Nucleus accumbens (tissue), 56 donors: ENCODE measurements around the gene TPT1.
A peak's percentile ranks its signal among the peaks of the same experiment; 100 is the strongest.
"Not testable (repeated sequence)": the region's sequence is repeated elsewhere in the genome, so short reads cannot be mapped to it uniquely, and the experiment has no call there.

ENCODE experiments used
- DNase-seq, 56 donors: peaks; one replicate each; lab custom pipeline; 2025; lab: John Stamatoyannopoulos, UW

TPT1 gene

DNA sequence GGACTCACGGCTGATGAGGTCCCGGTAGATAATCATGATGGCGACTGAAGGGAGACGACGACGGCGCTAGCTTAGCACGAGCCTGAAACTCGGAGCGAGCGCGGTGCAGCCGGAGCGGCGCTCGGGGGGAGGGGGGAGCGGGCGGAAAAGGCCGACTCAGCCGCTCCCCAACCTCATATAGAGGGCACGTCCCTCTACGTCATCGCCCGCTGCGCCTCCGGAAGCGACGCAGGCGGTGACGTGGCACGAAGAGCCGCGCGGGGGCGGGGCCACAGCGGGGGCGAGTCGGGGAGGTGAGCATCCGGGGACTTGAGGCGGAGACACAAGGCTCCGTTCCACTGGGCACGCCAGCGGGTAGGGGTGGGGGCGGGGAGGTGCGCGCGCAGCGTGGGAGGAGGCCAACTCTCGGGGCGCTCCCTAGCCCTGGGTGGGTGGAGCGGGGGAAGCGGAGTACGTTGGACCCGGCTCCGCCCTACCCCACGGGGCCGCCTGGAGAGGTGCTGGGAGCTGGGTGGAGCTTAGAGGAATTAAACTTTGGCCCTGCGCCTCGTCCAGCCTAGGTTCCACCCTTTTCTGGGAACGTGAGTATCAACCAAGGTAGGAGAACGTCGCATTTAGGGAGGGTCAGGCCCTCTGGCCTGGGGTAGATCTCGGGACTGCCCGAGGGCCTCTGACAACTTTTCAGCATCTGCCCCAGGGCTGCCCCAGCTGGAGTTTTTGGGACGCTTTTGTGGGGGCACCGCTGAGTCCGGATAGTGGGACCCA lies at the start of gene TPT1:
TSS of gene TPT1 (minus strand) at position 150 of the 765 bp plus-strand sequence. CDS start at position 36, 114 bp downstream.
- DNase-seq: peak; percentile 84 to 100 (median 98)

DNA sequence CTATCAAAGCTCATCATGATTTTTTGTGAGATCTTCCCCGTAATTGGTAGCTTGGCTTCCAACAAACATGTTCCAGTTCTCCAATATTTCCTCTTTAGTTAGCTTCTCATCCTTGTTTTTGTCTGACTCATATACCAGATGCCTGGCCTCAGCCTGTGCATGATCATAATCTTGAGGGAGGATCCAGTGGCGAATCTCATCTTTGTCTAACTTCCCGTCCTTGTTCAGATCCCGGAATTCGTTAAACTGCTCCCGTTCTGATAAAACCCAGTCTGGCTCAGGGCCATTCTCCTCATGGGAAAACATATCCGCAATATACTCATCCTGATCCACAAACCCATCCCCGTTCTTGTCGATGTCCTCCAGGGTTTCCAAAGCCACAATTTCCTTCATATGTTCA lies 49.4 kb upstream of the TPT1 start:
- not testable (repeated sequence) for DNase-seq

DNA sequence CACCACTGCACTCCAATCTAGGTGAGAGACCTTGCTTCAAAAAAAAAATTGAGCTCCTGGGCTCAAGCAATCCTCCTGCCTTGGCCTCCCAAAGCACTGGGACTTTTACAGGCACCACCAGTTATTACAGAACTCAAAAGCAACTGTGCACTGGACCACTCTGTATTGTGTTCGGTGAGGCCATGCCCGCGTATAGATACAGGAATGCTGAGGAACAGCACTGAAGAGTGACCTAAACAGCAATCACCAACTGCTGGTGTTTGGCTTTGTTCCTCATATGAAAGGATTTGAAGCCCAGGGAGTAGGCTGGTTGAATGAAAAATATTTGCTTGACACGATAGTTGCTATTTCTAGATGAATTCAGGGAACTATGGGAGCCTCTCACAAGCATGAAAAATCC lies 47.7 kb upstream of the TPT1 start:
- DNase-seq: no peak

DNA sequence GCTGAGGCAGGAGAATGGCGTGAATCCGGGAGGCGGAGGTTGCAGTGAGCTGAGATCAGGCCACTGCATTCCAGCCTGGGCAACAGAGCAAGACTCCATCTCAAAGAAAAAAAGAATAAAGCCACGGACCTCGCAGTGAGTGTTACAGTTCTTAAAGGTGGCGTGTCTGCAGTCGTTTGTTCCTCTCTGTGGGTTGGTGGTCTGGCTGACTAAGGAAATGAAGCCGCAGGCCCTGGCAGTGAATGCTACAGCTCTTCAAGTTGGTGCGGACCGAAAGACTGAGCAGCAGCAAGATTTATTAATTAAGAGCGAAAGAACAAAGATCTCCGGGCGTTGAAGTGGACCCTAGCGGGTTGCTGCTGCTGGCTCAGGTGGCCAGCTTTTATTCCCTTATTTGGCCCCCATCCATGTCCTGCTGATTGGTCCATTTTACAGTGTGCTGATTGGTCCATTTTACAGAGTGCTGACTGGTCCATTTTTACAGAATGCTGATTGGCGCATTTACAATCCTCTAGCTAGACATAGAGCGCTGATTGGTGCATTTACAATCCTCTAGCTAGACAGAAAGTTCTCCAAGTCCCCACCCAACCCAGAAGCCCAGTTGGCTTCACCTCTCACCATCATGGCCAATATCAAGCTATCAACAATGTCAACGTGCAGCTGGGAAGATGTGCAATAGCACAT lies 46.1 kb upstream of the TPT1 start:
- DNase-seq: not testable (repeated sequence)

DNA sequence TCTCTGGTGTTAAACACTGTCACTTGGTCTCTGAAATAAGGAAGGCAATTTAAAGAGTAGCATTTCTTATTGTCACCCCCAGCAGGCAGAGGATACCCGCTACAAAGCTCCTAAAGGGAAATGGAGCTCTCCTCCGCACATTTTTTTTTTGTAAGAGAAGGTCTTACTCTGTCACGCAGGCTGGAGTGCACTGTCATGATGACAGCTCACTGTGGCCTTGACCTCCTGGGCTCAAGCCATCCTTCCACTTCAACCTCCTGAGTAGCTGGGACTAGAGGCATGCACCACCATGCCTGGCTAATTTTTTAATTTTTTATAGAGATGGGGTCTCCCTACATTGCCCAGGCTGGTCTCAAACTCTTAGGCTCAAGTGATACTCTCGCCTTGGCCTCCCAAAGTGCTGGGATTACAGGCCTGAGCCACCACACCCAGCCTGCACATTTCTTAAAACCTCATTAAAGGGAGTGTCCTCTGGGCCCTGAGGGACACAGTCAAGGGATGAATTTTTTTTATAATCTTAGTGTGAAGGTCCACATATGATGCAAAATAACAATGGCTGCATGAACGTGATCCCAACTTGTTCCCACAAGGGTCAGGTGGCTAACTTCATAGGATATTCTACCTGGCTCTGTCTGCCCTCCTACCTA lies 45.0 kb upstream of the TPT1 start:
- no peak for DNase-seq

DNA sequence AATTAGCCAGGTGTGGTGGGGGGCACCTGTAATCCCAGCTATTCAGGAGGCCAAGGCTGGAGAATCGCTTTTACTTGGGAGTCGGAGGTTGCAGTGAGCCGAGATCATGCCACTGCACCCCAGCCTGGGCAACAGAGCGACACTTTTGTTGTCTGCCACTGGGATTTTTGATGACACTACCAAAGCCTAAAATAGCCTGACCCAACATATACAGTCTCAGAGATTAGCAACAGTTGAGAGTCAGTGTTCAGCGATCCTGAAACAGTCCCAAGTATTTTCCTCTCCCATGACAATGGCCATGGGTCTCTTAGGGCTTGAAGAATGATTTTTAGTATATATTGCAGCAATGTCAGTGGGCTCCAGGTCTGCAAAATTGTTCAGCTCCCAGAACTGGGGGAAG lies 44.3 kb upstream of the TPT1 start:
- DNase-seq: no peak

DNA sequence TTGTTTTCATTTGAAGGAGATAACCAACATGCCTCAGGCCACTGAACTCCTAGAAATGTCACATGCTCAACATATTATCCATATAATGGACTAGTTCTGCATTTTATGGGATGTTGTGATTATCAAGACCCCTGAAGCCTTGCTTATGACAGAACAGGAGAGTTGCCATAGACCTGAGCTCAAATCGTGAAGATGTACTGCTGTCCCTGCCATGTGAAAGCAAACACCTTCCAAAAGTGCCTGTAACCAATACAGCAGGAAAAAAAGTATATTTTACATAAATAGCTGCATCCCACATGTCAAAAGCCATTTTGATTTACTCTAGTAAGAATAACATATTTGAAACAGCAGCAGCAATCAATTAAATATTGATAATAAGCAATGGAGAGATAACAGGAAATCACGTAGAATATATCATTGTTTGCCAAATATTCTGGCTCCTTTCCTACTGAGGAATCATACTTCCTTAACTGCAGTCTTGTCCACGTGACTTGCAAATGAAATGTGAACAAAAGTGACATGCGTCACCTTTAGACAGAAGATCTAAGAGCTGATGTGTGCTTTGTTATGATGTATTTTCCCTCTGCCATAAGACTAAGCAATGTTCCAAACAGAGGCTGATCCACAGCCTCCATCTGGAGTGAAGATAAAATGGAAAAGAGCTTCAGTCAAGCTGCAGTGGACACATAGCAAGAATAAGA lies 43.6 kb upstream of the TPT1 start:
- DNase-seq: no peak

DNA sequence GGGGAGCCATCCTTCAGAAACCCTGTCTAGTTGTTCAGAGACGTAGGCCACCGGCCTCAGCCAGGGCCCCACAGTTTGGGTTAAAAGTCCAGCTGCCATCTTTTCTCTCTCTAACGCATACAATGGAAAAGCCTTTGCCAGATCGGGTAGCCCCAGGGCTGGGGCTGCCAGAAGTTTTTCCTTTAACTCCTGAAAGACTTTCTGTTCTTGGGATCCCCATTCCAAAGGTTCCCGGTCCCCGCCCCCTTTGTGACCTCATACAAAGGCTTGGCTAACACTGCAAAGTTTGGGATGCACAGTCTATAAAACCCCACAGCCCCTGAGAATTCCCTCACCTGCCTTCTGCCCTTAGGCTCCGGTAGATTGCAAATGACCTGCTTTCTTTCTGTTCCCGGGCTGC lies 41.8 kb upstream of the TPT1 start:
- DNase-seq: not testable (repeated sequence)

DNA sequence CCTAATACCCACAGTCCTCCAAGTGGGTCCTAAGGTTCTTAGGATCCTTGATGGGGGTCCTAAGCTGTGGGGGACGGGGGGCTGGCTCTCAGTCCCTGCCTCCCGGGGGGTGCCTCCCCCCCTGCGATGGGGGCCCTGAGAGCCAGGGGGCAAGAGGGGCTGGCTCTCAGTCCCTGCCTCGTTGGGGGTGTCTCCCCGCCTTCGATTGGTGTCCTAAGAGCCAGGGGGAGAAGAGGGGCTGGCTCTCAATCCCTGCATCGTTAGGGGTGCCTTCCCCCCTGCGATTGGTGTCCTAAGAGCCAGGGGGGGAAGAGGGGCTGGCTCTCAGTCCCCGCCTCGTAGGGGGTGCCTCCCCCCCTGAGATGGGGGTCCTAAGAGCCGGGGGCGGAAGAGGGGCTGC lies 40.2 kb upstream of the TPT1 start:
- no peak for DNase-seq

DNA sequence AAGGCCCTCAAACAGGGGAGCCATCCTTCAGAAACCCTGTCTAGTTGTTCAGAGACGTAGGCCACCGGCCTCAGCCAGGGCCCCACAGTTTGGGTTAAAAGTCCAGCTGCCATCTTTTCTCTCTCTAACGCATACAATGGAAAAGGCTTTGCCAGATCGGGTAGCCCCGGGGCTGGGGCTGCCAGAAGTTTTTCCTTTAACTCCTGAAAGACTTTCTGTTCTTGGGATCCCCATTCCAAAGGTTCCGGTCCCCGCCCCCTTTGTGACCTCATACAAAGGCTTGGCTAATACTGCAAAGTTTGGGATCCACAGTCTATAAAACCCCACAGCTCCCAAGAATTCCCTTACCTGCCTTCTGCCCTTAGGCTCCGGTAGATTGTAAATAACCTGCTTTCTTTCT lies 39.7 kb upstream of the TPT1 start:
- DNase-seq: not testable (repeated sequence)

DNA sequence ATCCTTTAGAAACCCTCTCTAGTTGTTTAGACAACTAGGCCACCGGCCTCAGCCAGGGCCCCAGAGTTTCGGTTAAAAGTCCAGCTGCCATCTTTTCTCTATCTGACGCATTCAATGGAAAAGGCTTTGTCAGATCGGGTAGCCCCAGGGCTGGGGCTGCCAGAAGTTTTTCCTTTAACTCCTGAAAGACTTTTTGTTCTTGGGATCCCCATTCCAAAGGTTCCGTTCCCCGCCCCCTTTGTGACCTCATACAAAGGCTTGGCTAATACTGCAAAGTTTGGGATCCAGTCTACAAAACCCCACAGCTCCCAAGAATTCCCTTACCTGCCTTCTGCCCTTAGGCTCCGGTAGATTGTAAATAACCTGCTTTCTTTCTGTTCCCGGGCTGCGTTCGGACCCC lies 38.5 kb upstream of the TPT1 start:
- not testable (repeated sequence) for DNase-seq

DNA sequence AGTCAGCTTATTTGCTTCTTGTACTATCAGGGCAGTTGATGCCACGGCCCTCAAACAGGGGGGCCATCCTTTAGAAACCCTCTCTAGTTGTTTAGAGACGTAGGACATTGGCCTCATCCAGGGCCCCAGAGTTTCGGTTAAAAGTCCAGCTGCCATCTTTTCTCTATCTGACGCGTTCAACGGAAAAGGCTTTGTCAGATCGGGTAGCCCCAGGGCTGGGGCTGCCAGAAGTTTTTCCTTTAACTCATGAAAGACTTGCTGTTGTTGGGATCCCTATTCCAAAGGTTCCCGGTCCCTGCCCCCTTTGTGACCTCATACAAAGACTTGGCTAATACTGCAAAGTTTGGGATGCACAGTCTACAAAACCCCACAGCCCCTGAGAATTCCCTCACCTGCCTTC lies 37.8 kb upstream of the TPT1 start:
- not testable (repeated sequence) for DNase-seq

DNA sequence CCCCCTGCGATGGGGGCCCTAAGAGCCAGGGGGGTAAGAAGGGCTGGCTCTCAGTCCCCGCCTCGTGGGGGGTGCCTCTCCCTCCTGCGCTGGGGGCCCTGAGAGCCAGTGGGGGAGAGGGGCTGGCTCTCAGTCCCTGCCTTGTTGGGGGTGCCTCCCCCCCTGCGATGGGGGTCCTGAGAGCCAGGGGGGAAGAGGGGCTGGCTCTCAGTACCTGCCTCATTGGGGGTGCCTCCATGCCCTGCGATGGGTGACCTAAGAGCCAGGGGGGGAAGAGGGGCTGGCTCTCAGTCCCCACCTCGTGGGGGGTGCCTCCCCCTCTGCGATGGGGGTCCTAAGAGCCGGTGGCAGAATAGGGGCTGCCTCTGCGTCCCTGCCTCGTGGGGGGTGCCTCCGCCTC lies 36.3 kb upstream of the TPT1 start:
- not testable (repeated sequence) for DNase-seq

DNA sequence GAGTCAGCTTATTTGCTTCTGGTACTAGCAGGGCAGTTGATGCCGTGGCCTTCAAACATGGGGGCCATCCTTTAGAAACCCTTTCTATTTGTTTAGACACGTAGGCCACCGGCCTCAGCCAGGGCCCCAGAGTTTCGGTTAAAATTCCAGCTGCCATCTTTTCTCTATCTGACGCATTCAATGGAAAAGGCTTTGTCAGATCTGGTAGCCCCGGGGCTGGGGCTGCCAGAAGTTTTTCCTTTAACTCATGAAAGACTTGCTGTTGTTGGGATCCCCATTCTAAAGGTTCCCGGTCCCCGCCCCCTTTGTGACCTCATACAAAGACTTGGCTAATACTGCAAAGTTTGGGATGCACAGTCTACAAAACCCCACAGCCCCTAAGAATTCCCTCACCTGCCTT lies 35.7 kb upstream of the TPT1 start:
- not testable (repeated sequence) for DNase-seq

DNA sequence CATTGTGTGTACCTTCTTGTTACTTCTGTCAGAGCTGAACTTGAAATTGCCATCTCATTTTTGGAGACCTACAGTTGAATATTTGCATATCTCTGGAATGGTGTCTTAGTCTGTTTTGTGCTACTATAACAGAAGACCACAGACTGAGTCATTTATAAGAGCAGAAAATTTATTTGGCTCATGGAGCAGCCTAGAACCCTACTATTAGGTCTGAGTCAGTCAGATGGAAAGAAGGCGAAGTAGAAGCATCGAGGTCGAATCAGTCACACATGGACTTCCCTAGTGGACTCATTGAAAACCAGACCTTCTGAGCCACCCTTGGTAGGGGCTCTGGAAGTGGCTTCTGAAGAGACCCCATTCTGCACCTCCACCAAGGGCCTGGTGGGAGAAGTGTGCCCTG lies 33.9 kb upstream of the TPT1 start:
- DNase-seq: no peak

DNA sequence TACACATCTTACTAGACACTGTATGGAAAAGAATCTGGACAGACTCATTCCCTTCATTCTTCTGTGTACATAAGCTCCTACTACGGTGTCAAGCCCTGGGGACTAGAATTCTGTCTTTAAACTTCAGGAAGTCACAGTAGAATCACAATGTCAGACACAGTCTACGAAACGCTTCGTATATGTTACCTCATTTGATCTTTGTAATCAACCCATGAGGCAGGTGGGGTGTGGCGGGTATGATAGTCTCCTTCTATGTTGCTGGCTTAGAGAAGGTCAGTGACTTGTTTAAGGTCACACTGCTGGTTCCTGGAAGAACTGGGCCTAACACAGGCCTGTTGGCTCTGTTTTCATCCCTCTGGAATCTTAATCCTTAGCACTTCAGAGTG lies 32.2 kb upstream of the TPT1 start:
- no peak for DNase-seq

DNA sequence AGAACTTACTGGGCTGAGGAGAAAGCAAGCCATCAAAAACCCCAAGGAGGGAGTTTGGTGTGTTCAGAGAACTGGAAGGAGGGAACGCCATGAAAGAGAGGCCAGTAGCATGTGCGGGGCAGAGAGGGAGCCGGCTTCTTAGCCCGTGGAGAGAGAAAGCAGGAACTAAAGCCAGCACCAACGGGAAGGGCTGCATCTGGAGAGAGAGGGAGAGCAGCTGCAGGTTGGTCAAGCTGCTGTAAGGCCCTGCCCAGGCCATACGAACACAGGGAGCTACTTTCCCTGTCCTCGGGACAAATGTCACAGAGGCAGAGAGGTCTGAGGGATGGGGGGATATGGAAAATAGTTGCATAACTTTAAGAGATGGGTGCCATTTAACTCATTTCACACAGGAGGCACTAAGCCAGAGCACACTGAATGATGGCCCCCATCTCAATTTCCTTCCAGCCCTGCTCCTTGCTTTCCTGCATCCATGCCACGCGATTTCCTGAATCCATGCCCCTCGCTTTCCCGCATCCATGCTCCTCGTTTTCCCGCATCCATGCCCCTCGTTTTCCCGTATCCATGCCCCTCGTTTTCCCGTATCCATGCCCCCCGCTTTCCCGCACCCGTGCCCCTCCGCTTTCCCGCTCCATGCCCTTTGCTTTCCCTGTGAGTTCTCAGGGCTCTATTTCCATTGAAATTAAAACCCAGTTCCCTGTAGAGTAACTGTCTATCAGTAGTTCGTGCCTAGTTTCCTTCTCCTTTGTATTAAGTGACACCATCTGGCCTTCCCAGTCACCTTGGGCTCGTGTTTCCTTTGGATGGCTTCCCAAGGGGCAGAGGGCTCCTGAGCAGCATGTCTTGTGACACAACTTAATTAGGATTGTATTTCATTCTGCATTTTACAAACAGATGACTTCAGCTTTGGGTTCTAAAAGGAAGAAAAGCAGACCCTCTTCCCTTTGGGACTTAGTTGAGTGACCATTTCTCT lies 31.5 kb upstream of the TPT1 start:
- no peak for DNase-seq

DNA sequence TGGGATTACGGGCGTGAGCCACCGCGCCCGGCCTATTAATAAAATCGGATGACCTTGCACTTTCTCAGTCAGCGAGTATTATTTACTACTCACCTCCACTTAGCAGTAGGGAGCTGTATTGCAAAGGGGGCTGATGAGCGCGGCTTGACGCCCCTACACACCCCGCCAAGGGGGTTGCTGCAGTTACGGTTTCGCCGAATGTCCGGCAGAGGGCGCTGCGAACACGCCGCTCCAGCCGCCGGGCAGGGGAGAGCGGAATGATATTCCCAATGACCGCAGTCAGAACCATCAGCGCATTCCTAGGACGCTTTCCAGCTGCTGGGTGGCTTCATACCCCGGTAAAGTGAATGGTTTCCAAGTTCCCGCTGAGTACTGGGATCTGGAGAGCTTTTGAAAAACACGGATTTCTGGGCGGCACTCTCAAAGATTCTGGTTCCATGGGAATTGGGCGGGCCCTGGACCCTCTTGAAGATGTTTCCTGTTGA lies 30.0 kb upstream of the TPT1 start:
- peak in 38 of 56 donors; percentile 3 to 74 (median 22) for DNase-seq

DNA sequence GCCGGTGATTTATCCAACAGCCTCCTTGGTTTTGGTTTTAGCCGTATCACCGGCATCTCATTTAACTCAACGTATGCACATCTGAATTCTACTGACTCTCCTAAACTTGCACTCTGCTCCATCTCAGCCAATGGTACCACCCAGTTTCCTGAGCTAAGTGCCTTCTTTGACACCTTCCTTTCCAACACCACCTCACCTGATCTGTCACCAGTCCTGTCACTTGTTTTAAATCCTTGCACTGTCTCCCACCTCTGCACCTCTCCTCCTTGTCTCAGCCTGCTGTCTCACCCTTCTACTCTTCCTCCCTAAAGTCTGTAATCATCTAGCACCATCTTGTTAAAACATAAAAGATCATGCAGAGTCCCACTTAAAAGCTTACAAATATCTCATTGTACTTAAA lies 28.1 kb upstream of the TPT1 start:
- peak in 10 of 56 donors; percentile 2 to 62 (median 16) for DNase-seq

DNA sequence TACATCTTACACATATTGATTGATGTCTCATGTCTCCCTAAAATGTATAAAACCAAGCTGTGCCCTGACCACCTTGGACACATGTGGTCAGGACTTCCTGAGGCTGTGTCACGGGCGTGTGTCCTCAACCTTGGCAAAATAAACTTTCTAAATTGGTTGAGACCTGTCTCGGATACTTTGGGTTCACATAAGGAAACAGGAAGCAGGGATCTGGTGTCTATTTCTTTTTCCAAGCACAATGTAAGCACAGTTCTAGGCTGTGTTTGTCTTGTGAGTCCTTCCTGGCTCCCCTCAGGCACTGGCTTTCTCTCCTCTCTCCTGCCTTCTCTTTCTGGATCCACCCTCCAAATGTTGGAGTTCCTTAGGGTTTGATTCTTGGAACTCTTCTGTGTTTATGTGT lies 27.6 kb upstream of the TPT1 start:
- no peak for DNase-seq
